WTC11 (cell line): ENCODE data around the gene STIP1. TPM values are rescaled to one million over a fixed set of nuclear protein-coding genes. Genes with fewer than 3 reads are reported as not detected.
A peak's percentile ranks its signal among the peaks of the same experiment; 100 is the strongest.

Experiments
- CBFB ChIP-seq: sonication (generic); formaldehyde crosslinking; IDR thresholded peaks from 2 replicates; pipeline ENCODE4 v1.8.1; 2022; ENCODE audit warnings: mild to moderate bottlenecking, low read depth, missing genetic modification reagents
- CDX4 ChIP-seq: fragments of 250-450 bp; sonication (Bioruptor Pico); IDR thresholded peaks from 2 replicates; pipeline ENCODE4 v1.9.0; 2021; ENCODE audit warnings: moderate library complexity, mild to moderate bottlenecking, inconsistent platforms, borderline replicate concordance
- CREM ChIP-seq: sonication (generic); formaldehyde crosslinking; IDR thresholded peaks from 2 replicates; pipeline ENCODE4 v1.8.1; 2022; ENCODE audit warnings: mild to moderate bottlenecking, missing genetic modification reagents, moderate library complexity
- E2F5 ChIP-seq: sonication (generic); formaldehyde crosslinking; IDR thresholded peaks from 2 replicates; pipeline ENCODE4 v1.8.1; 2022; ENCODE audit warnings: mild to moderate bottlenecking, moderate library complexity, missing genetic modification reagents
- ESRRA ChIP-seq: sonication (generic); formaldehyde crosslinking; IDR thresholded peaks from 2 replicates; pipeline ENCODE4 v1.8.1; 2022; ENCODE audit warnings: mild to moderate bottlenecking, missing genetic modification reagents, borderline replicate concordance
- FOXJ3 ChIP-seq: sonication (generic); formaldehyde crosslinking; IDR thresholded peaks from 2 replicates; pipeline ENCODE4 v1.9.0; 2021; ENCODE audit warnings: missing genetic modification reagents, mild to moderate bottlenecking, borderline replicate concordance
- FOXK1 ChIP-seq: sonication (generic); formaldehyde crosslinking; IDR thresholded peaks from 2 replicates; pipeline ENCODE4 v1.8.0; 2022; ENCODE audit warnings: mild to moderate bottlenecking, moderate library complexity, missing genetic modification reagents
- FOXP1 ChIP-seq: sonication (generic); formaldehyde crosslinking; IDR thresholded peaks from 2 replicates; pipeline ENCODE4 v1.8.0; 2022; ENCODE audit warnings: missing genetic modification reagents, mild to moderate bottlenecking, moderate library complexity, borderline replicate concordance
- GABPB1 ChIP-seq: sonication (generic); formaldehyde crosslinking; IDR thresholded peaks from 2 replicates; pipeline ENCODE4 v1.8.1; 2023; ENCODE audit warnings: mild to moderate bottlenecking, missing genetic modification reagents
- HMGXB4 ChIP-seq: sonication (generic); formaldehyde crosslinking; IDR thresholded peaks from 2 replicates; pipeline ENCODE4 v1.8.1; 2023; ENCODE audit warnings: mild to moderate bottlenecking, moderate library complexity, missing genetic modification reagents
- IRF1 ChIP-seq: sonication (generic); formaldehyde crosslinking; IDR thresholded peaks from 2 replicates; pipeline ENCODE4 v1.8.0; 2023; ENCODE audit warnings: missing genetic modification reagents
- JUN ChIP-seq: sonication (generic); formaldehyde crosslinking; IDR thresholded peaks from 2 replicates; pipeline ENCODE4 v1.8.0; 2023; ENCODE audit warnings: mild to moderate bottlenecking, missing genetic modification reagents
- KAT7 ChIP-seq: sonication (generic); formaldehyde crosslinking; IDR thresholded peaks from 2 replicates; pipeline ENCODE4 v1.8.1; 2023; ENCODE audit warnings: missing genetic modification reagents, mild to moderate bottlenecking, borderline replicate concordance
- MYBL2 ChIP-seq: sonication (generic); formaldehyde crosslinking; IDR thresholded peaks from 2 replicates; pipeline ENCODE4 v1.8.1; 2023; ENCODE audit warnings: mild to moderate bottlenecking, moderate library complexity, missing genetic modification reagents
- NFE2L1 ChIP-seq: sonication (generic); formaldehyde crosslinking; IDR thresholded peaks from 2 replicates; pipeline ENCODE4 v1.8.1; 2023; ENCODE audit warnings: missing genetic modification reagents
- NR1H2 ChIP-seq: sonication (generic); formaldehyde crosslinking; IDR thresholded peaks from 2 replicates; pipeline ENCODE4 v1.9.0; 2021; ENCODE audit warnings: mild to moderate bottlenecking, moderate library complexity, missing genetic modification reagents
- PRRX2 ChIP-seq: fragments of 250-450 bp; sonication (Bioruptor Pico); IDR thresholded peaks from 2 replicates; pipeline ENCODE4 v1.8.0; 2021; ENCODE audit warnings: mild to moderate bottlenecking
- SP1 ChIP-seq: sonication (generic); formaldehyde crosslinking; conservative IDR thresholded peaks from 2 replicates; pipeline ENCODE4 v1.8.1; 2022; ENCODE audit warnings: missing genetic modification reagents
- TEAD1 ChIP-seq: sonication (generic); formaldehyde crosslinking; IDR thresholded peaks from 2 replicates; pipeline ENCODE4 v1.8.0; 2022; ENCODE audit warnings: mild to moderate bottlenecking, missing genetic modification reagents
- TEAD4 ChIP-seq: sonication (generic); formaldehyde crosslinking; IDR thresholded peaks from 2 replicates; pipeline ENCODE4 v1.8.0; 2022; ENCODE audit warnings: mild to moderate bottlenecking, missing genetic modification reagents
- TP53 ChIP-seq: sonication (generic); formaldehyde crosslinking; IDR thresholded peaks from 2 replicates; pipeline ENCODE4 v1.8.1; 2023; ENCODE audit warnings: mild to moderate bottlenecking, missing genetic modification reagents
- ZNF138 ChIP-seq: sonication (generic); formaldehyde crosslinking; conservative IDR thresholded peaks from 2 replicates; pipeline ENCODE4 v1.8.1; 2022; ENCODE audit warnings: mild to moderate bottlenecking, moderate library complexity, missing genetic modification reagents
- ZNF263 ChIP-seq: sonication (generic); formaldehyde crosslinking; IDR thresholded peaks from 2 replicates; pipeline ENCODE4 v1.8.1; 2022; ENCODE audit warnings: low read depth, mild to moderate bottlenecking, moderate library complexity, missing genetic modification reagents
- ZNF317 ChIP-seq: sonication (generic); formaldehyde crosslinking; IDR thresholded peaks from 2 replicates; pipeline ENCODE4 v1.8.1; 2023; ENCODE audit warnings: low read depth, mild to moderate bottlenecking, moderate library complexity, missing genetic modification reagents, borderline replicate concordance
- ZNF396 ChIP-seq: fragments of 250-450 bp; sonication (Bioruptor Pico); IDR thresholded peaks from 2 replicates; pipeline ENCODE4 v1.8.0; 2021; ENCODE audit warnings: mild to moderate bottlenecking, moderate library complexity, borderline replicate concordance
- total RNA-seq: library from RNA; stranded (reverse); gene quantifications from 3 replicates; pipeline ENCODE4 v1.2.3, GENCODE V29; 2021
- TF ChIP-seq, protein P1 (sequence below): sonication (generic); formaldehyde crosslinking; IDR thresholded peaks from 2 replicates; pipeline ENCODE4 v1.8.1; 2022; ENCODE audit warnings: missing genetic modification reagents, borderline replicate concordance
- TF ChIP-seq, protein P2 (sequence below): sonication (generic); formaldehyde crosslinking; IDR thresholded peaks from 2 replicates; pipeline ENCODE4 v1.8.1; 2023; ENCODE audit warnings: mild to moderate bottlenecking, missing genetic modification reagents
- TF ChIP-seq, protein P3 (sequence below): sonication (generic); formaldehyde crosslinking; IDR thresholded peaks from 2 replicates; pipeline ENCODE4 v1.8.1; 2023; ENCODE audit warnings: mild to moderate bottlenecking, missing genetic modification reagents, moderate library complexity
- TF ChIP-seq, protein P4 (sequence below): sonication (generic); formaldehyde crosslinking; conservative IDR thresholded peaks from 2 replicates; pipeline ENCODE4 v1.8.1; 2023; ENCODE audit warnings: mild to moderate bottlenecking, low read depth, missing genetic modification reagents, moderate library complexity

The STIP1 gene
- total RNA-seq, 1 experiment from 2014 or later, result 296 TPM

DNA sequence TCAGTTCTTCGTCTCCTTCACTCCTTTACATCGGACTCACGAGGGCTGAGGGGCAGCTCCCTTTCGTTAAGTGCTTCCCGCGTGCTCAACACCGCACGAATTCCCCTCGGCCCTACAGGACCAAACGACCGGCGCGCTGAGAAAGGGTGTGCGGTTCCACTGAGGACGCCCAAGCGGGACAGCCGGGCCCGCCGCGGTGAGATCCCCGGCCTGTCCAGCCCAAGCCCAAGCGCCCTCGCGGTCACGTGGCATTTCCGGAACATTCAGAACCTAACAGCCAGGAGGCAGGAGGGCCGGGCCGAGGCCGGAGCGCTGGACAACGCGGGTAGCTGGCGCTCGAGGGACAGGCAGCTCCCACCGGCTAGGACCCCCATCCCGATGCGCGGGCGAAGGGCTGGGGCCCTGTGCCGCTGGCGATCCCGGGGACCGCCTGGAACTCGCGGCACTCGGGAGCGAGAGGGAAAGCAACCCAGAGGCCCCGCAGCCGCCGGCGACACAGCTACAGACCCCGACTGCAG, 737 bp upstream of the STIP1 start (continued):
- TF ChIP-seq HMGXB4 (CRISPR knock-in tag) (peak; percentile 96), JUN (CRISPR knock-in tag) (peak; percentile 84; the same call in 1 of the 2 replicates), ZNF317 (CRISPR knock-in tag) (peak; percentile 66; the same call in 1 of the 2 replicates), PRRX2 (CRISPR knock-in tag) (0 out of 2 replicates have a peak, but pooled peaks have one; percentile 85), MYBL2 (CRISPR knock-in tag) (peak; percentile 95), IRF1 (peak; percentile 57; the same call in 1 of the 2 replicates), FOXP1 (CRISPR knock-in tag) (peak; percentile 97), GABPB1 (peak; percentile 38; the same call in 1 of the 2 replicates), TP53 (CRISPR knock-in tag) (0 out of 2 replicates have a peak, but pooled peaks have one; percentile 92), SP1 (CRISPR knock-in tag) (peak; percentile 68), ZNF263 (CRISPR knock-in tag) (no peak), NR1H2 (CRISPR knock-in tag) (peak; percentile 68), NFE2L1 (CRISPR knock-in tag) (peak; percentile 94), E2F5 (CRISPR knock-in tag) (peak; percentile 87), TEAD1 (CRISPR knock-in tag) (peak; percentile 83; the same call in 1 of the 2 replicates), ZNF138 (CRISPR knock-in tag) (peak; percentile 69; the same call in 1 of the 2 replicates), KAT7 (CRISPR knock-in tag) (peak; percentile 91; the same call in 1 of the 2 replicates), CBFB (CRISPR knock-in tag) (no peak), FOXK1 (CRISPR knock-in tag) (peak; percentile 90), TEAD4 (CRISPR knock-in tag) (peak; percentile 58; the same call in 1 of the 2 replicates), CREM (CRISPR knock-in tag) (peak; percentile 83), ESRRA (CRISPR knock-in tag) (peak; percentile 80; the same call in 1 of the 2 replicates), FOXJ3 (no peak), CDX4 (no peak), ZNF396 (CRISPR knock-in tag) (no peak)
- TF ChIP-seq, protein P1, sequence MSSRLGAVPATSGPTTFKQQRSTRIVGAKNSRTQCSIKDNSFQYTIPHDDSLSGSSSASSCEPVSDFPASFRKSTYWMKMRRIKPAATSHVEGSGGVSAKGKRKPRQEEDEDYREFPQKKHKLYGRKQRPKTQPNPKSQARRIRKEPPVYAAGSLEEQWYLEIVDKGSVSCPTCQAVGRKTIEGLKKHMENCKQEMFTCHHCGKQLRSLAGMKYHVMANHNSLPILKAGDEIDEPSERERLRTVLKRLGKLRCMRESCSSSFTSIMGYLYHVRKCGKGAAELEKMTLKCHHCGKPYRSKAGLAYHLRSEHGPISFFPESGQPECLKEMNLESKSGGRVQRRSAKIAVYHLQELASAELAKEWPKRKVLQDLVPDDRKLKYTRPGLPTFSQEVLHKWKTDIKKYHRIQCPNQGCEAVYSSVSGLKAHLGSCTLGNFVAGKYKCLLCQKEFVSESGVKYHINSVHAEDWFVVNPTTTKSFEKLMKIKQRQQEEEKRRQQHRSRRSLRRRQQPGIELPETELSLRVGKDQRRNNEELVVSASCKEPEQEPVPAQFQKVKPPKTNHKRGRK, result no peak
- TF ChIP-seq, protein P2, sequence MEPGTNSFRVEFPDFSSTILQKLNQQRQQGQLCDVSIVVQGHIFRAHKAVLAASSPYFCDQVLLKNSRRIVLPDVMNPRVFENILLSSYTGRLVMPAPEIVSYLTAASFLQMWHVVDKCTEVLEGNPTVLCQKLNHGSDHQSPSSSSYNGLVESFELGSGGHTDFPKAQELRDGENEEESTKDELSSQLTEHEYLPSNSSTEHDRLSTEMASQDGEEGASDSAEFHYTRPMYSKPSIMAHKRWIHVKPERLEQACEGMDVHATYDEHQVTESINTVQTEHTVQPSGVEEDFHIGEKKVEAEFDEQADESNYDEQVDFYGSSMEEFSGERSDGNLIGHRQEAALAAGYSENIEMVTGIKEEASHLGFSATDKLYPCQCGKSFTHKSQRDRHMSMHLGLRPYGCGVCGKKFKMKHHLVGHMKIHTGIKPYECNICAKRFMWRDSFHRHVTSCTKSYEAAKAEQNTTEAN (CRISPR knock-in tag), result peak; percentile 97
- TF ChIP-seq, protein P3, sequence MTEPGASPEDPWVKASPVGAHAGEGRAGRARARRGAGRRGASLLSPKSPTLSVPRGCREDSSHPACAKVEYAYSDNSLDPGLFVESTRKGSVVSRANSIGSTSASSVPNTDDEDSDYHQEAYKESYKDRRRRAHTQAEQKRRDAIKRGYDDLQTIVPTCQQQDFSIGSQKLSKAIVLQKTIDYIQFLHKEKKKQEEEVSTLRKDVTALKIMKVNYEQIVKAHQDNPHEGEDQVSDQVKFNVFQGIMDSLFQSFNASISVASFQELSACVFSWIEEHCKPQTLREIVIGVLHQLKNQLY (CRISPR knock-in tag), result peak; percentile 69; the same call in 1 of the 2 replicates
- TF ChIP-seq, protein P4, sequence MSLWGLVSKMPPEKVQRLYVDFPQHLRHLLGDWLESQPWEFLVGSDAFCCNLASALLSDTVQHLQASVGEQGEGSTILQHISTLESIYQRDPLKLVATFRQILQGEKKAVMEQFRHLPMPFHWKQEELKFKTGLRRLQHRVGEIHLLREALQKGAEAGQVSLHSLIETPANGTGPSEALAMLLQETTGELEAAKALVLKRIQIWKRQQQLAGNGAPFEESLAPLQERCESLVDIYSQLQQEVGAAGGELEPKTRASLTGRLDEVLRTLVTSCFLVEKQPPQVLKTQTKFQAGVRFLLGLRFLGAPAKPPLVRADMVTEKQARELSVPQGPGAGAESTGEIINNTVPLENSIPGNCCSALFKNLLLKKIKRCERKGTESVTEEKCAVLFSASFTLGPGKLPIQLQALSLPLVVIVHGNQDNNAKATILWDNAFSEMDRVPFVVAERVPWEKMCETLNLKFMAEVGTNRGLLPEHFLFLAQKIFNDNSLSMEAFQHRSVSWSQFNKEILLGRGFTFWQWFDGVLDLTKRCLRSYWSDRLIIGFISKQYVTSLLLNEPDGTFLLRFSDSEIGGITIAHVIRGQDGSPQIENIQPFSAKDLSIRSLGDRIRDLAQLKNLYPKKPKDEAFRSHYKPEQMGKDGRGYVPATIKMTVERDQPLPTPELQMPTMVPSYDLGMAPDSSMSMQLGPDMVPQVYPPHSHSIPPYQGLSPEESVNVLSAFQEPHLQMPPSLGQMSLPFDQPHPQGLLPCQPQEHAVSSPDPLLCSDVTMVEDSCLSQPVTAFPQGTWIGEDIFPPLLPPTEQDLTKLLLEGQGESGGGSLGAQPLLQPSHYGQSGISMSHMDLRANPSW, result 0 out of 2 replicates have a peak, but pooled peaks have one; percentile 56
